Motor neuron (in vitro differentiated cells): ENCODE measurements around the gene CNNM3. TPM values are rescaled to one million over a fixed set of nuclear protein-coding genes. Genes with fewer than 3 reads are reported as not detected.

Experiments used
- ATAC-seq, 8 experiments: fragments of 200-7000 bp; cut with Tn5 transposase; replicated peaks in 6 of 8; 2 replicates each; pipeline ENCODE4 v1.8.0; 2021; ENCODE audit warnings: mild to moderate bottlenecking in 8 of 8, moderate library complexity in 8 of 8
- H3K27ac ChIP-seq, 2 donors: fragments of 250-450 bp; sonication (Bioruptor Pico); 2 replicates each; pipeline ENCODE4 v1.9.0; 2021; ENCODE audit warnings: antibody characterized with exemption in 2 of 2, mild to moderate bottlenecking in 2 of 2, moderate library complexity in 1 of 2
- H3K4me1 ChIP-seq, 2 donors: fragments of 250-450 bp; sonication (Bioruptor Pico); replicated peaks in 1 of 2; 2 replicates each; pipeline ENCODE4 v1.6.1; 2021; ENCODE audit warnings: antibody characterized with exemption in 2 of 2, mild to moderate bottlenecking in 2 of 2, moderate library complexity in 1 of 2
- H3K4me3 ChIP-seq, 5 donors: fragments of 250-450 bp; sonication (Bioruptor Pico); 2 replicates each; pipeline ENCODE4 v1.9.0; 2021; ENCODE audit warnings: antibody characterized with exemption in 5 of 5, mild to moderate bottlenecking in 5 of 5, moderate library complexity in 4 of 5
- WGBS, 10 experiments: fragments of 450-650 bp; shearing (Covaris generic); methylation state at CpG; one replicate each; pipeline ENCODE4 v1.0.0; 2022; 5-methylcytosine and 5-hydroxymethylcytosine counted together
- in situ Hi-C, 9 experiments: fragments of 400-800 bp; cut with MboI; loops; one replicate each; pipeline ENCODE4 v1.15.0; 2021; ENCODE audit warnings: low sequenced_read_pairs in 9 of 9, low pct_unique_long_range_greater_than_20kb in 2 of 9; ENCODE audit not compliant: unreplicated experiment in 9 of 9
- total RNA-seq, 8 experiments: library from RNA; unstranded; fragments of 300-600 nt; gene quantifications; 2 replicates each; pipeline versions ENCODE4 v1.2.3 to v1.2.4, GENCODE V29; 2022

CNNM3 gene
- total RNA-seq, 8 experiments from 2014 or later = 6.0 to 19.6 (median 9.3) TPM

DNA sequence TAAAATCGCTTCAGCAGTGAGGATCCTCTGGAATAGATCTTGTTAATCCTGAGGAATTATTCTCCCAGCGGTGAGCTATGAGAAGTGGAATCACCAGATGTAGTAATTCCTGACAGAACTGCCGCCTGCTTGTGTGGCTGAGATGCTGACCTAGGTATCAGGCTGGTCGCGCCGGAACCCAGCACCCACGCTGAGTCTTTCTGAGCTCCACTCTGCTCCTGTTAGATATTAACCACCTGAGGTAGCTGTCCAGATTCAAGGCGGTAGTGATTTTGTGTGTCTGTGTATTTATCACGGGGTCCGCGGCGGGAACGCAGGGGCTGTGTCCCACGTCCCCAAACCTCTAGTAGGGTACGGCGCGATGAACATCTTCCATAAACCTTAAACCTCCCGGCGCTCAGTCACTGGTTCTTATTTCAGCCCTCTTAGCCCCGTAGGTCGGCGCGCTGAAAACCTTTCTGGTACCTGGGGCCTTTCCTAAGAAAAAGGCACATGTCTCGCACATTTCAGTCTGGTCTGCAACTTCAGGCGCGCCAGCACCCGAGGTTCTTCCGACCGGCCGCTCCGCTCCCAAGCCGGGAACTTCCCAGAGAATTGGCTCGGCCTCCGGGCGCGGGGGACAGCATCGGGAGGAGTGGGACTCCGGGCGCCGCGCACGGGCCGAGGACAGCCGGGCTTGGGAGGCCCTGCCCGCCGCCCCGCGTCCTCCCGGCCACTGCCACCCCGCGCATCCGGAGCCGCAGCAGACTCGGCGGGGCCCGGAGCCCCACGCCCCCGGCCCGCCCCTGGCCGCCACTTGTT is 542 bp upstream of the CNNM3 start:
- peak in 4 of 8 experiments; percentile 0 to 23 (median 12) for ATAC-seq
- peaks cover 16 to 28% of the 10 kb centered on the region in 2 donors for H3K4me1 ChIP-seq

DNA sequence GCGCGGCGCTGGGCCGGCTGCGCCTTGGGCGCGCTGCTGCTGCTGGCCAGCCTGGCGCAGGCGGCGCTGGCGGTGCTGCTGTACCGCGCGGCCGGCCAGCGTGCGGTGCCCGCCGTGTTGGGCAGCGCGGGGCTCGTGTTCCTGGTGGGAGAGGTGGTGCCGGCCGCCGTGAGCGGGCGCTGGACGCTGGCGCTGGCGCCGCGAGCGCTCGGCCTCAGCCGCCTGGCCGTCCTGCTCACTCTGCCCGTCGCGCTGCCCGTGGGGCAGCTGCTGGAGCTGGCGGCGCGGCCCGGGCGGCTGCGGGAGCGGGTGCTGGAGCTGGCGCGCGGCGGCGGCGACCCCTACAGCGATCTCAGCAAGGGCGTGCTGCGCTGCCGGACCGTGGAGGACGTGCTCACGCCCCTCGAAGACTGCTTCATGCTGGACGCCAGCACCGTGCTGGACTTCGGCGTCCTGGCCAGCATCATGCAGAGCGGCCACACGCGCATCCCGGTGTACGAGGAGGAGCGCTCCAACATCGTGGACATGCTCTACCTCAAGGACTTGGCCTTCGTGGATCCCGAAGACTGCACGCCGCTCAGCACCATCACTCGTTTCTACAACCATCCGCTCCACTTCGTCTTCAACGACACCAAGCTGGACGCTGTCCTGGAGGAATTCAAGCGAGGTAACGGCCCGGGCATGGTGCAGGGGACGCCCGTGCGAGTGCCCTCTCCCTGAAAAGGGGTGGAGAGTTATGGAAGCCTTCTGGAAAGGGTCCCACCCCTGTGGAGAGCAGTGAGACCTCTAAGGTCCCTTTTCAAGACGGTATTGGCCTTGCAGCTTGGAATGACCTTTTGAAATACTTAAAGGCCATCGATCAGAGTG is 1.0 kb downstream of the CNNM3 start:
- peak in 6 of 8 experiments; percentile 0 to 42 (median 1) for ATAC-seq
- in situ Hi-C loops = no loop called here
- Histone ChIP-seq H3K4me1 (peaks cover 16 to 37% of the 10 kb centered on the region in 2 donors), H3K27ac (peak overlapping the region; percentile 83 to 90), H3K4me3 (peak overlapping the region; percentile 59 to 88 (median 65))
- WGBS, 10 experiments = 0 to 2% (median 0%) methylated on average over 4 to 21 of the region's 89 CpGs; no CpG with 5 or more reads in 4 of the 10 experiments

More for the DNA sequence above, 542 bp upstream of the CNNM3 start:
- Histone ChIP-seq H3K27ac (peak overlapping the region in 1 of 2 donors; percentile 4), H3K4me3 (peak overlapping the region; percentile 59 to 88 (median 65))
- in situ Hi-C loops = no loop called here
- 0 to 20% (median 2%) methylated on average over 1 to 22 of the region's 60 CpGs; no CpG with 5 or more reads in 3 of the 10 experiments for WGBS, 10 experiments

DNA sequence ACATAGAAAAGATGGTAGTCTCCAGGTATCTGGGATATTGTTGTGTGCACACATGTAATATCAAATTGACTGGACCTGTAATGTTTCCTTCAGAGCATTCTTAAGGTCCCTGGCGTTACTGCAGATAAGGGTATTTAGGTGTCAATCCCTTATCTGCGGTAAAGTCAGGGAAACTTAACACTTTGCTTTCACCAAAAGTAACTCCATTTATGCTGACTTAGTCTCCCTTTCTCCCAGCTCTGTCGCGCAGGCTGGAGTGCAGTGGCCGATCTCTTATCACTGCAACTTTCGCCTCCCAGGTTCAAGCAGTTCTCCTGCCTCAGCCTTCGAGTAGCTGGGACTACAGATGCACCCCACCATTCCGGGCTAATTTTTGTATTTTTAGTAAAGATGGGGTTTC is 1.8 kb downstream of the CNNM3 start:
- H3K27ac ChIP-seq = no peak overlapping the region
- in situ Hi-C loops = no loop called here
- peaks cover 16 to 37% of the 10 kb centered on the region in 2 donors for H3K4me1 ChIP-seq
- ATAC-seq = no peak
- WGBS, 10 experiments = 40 to 94% (median 80%) methylated on average over 1 to 8 of the region's 8 CpGs; no CpG with 5 or more reads in 3 of the 10 experiments
- peak overlapping the region; percentile 59 to 88 (median 65) for H3K4me3 ChIP-seq

DNA sequence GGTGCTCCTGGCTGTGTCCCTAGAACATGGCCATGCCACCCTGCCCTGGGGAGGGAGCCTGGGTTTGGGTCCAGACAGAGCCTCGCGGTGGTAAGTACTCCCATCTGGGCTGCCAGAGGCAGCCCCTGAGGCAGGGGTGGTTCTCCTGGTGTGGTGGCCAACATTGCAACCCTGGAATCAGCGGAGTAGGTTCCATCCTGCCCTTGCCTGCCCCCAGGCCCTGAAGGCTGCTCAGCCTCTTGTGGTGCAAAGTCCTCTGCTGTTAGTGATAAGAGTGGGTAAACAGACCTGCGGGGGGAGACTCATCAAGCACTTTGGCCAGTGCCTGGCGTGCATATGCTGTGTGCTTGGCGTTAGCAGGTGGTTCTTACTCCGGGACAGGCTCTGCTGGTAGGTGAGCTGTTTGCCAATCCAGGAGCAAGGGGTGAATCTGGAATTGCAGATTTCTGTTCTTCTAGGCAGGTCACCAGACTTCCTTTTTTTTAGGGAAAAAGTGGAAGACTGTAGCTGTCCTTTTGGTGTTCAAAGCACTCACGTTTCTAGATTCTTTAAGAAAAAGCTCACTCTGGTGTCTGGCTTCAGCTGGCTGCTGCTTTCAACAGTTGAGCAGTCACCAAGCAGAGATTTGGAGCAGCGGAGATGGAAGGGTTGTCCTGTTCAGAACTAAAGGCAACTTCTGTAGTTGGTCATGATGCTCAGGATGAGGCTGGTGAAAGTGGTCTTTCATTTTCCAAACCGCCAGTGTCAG is 3.2 kb downstream of the CNNM3 start:
- Histone ChIP-seq H3K4me1 (peaks cover 16 to 37% of the 10 kb centered on the region in 2 donors), H3K27ac (no peak overlapping the region), H3K4me3 (no peak overlapping the region)
- in situ Hi-C loops = no loop called here
- WGBS, 10 experiments = 0 to 100% (median 83%) methylated on average over 1 to 6 of the region's 10 CpGs; no CpG with 5 or more reads in 2 of the 10 experiments
- ATAC-seq = no peak

DNA sequence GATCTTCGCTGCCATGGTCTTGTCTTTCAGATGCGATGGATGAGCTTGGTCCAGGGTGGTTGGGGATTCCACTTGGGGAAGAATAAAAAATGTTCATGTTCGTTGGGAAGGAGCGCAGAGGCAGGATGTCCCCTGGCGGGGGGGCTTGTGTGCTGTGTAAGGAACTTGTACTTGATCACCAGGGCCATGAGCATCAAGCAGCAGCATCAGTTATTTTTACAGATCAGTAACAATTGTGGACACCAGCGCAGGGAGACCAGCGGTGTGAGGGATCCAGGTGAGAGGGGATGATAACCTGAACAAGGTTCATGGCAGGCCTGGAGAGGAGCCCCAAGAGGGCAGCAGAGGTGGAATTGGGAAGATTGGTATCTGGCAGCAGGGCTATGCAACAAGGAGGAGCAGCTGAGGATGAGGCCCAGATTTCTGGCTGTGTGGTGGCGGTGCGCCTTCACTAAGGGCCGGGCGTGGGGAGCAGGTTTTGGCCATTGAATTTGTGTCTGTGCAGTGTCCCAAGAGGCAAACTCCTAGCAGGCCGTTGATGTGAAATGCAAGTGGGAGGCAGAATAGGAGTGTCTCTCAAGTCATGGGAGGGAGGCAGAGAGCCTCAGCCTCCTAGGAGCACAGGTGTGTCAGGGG is 3.9 kb downstream of the CNNM3 start:
- Histone ChIP-seq H3K4me3 (no peak overlapping the region), H3K4me1 (peaks cover 16 to 37% of the 10 kb centered on the region in 2 donors), H3K27ac (no peak overlapping the region)
- in situ Hi-C loops = no loop called here
- ATAC-seq = no peak
- 50 to 100% (median 90%) methylated on average over 2 to 10 of the region's 12 CpGs; no CpG with 5 or more reads in 2 of the 10 experiments for WGBS, 10 experiments

DNA sequence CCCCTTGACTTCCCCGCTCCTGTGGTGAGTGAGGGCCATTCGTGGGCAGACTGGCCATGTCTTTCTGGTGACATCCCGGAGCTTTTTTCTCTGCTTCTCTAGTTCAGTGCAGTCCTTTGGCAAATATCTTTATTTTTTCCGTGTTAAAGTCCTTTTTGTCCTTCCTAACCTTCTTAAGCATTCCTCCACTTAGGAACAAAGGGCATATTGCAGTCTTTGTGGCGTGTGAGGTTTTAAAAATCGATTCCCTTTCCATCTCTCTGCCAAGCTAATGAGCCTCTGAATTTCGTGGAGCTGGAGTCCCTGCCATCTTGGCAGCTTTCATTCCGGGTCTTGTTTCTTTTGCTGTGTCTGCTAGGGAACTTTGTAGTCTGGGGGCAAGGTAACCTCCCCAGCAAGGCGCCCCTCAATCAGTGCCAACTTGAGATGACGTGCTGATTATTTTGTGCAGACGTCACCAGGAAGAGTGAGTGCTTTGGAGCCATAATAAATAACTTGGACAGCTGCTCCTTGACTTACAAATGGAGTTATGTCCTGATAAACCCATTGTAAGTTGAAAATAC is 5.1 kb downstream of the CNNM3 start:
- Histone ChIP-seq H3K4me3 (no peak overlapping the region), H3K4me1 (peaks cover 16 to 37% of the 10 kb centered on the region in 2 donors), H3K27ac (no peak overlapping the region)
- in situ Hi-C loops = no loop called here
- WGBS, 10 experiments = 76 to 90% (median 80%) methylated on average over 2 to 9 of the region's 11 CpGs; no CpG with 5 or more reads in 1 of the 10 experiments
- no peak for ATAC-seq

DNA sequence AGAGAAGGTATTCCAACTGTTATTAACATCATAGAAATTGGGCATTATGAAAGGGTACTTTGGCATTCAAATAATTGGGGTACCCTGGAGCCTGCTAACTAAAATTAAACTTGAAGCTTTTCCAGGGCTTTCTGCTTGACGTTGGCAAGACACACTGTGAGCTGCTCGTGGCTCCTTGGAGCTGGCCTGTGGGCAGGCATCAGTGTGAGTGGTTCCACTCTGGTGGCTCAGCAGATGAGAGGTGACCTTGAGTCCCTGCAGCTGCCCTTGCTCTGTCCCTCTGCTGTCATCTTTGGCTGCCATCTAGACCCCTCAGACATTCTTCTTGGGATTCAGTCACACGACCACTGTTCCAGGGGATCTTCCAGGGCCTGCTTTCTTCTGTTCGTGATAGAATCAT is 6.7 kb downstream of the CNNM3 start:
- Histone ChIP-seq H3K4me3 (no peak overlapping the region), H3K27ac (no peak overlapping the region), H3K4me1 (peaks cover 14 to 32% of the 10 kb centered on the region in 2 donors)
- ATAC-seq = no peak
- WGBS, 10 experiments = 71 to 100% (median 96%) methylated on average over 1 to 4 of the region's 4 CpGs; no CpG with 5 or more reads in 5 of the 10 experiments
- in situ Hi-C loops = no loop called here

DNA sequence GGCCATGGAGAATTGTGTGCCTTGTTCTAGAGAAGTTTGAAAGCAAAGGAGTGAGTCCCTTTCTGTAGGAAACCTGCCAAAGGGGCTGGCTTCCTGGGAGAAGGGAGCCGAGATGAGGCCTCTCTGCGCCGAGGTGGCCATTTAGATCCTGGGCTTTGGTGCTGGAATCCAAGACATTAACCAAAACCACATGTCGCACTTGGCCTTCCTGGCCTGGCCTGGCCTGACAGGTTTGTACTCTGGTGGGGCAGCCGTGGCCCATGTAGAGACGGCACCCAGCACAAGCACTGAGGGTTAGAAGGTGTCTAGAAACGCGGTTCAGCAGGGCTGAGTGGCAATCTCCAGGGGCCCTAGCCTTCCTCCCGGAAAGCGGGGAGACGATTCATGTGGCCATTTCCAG is 7.1 kb downstream of the CNNM3 start:
- in situ Hi-C loops = no loop called here
- Histone ChIP-seq H3K4me1 (peaks cover 10 to 28% of the 10 kb centered on the region in 2 donors), H3K4me3 (no peak overlapping the region), H3K27ac (no peak overlapping the region)
- 20 to 100% (median 90%) methylated on average over 1 to 7 of the region's 11 CpGs; no CpG with 5 or more reads in 3 of the 10 experiments for WGBS, 10 experiments
- ATAC-seq = no peak

DNA sequence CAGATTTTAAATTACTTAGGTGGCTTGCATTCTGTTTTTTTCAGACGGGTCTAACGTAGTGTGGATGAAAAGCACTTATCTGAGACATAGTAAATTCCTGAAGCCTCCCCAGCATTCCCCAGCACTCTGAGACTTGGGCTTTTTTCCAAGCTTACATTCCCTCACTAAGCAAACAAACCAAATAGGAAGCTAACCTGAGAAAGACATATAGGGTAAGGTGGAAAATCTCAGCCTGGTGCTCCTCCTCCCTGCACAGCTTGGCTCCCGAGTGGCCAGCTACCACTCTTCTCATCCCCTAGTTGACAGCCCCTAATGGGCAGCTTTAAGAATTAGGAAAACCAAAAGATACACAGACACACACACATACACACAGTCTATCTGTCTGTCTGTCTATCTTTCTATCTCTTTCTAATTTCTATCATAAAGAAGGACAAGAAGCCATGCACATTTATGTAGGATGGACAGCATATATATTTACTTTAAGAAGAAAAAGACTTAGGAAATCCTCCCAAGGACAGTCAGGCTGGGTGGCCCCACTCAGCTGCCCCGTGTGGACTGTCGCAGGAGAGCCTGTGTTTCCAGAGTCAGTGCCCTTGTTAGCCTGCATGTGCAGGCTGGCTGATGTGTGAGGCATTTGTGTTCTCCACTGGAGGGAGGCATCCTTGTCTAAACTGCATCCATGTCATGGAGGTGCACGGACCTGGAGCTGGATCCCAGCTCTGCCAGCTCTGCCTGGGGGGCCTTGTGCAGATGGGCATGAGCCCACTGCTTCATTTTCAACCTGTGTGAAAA is 8.2 kb downstream of the CNNM3 start:
- in situ Hi-C loops = no loop called here
- WGBS, 10 experiments = 58 to 100% (median 90%) methylated on average over 1 to 4 of the region's 6 CpGs; no CpG with 5 or more reads in 4 of the 10 experiments
- peak in 2 of 8 experiments; percentile 32 to 45 for ATAC-seq
- H3K4me1 ChIP-seq = peaks cover 0 to 17% of the 10 kb centered on the region in 2 donors
- H3K4me3 ChIP-seq = no peak overlapping the region
- H3K27ac ChIP-seq = no peak overlapping the region

DNA sequence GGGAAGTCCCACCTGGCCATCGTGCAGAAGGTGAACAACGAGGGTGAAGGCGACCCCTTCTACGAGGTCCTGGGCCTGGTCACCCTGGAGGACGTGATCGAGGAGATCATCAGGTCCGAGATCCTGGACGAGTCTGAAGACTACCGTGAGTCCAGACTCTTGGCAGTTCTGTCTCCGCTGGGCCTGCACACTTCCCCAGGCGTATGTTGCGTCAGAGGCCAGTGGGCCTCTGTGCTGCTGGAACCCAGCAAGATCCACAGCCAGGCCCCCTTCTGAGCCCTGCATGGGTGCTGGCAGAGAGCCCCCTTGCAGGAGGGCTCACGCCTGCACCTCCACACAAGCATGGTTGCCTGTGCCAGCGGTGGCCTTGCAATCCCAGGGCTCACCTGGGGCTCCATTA is 9.0 kb downstream of the CNNM3 start:
- no peak overlapping the region for H3K4me3 ChIP-seq
- in situ Hi-C loops = no loop called here
- peaks cover 0 to 11% of the 10 kb centered on the region in 2 donors for H3K4me1 ChIP-seq
- 88 to 100% (median 94%) methylated on average over 1 to 6 of the region's 14 CpGs; no CpG with 5 or more reads in 4 of the 10 experiments for WGBS, 10 experiments
- no peak for ATAC-seq
- H3K27ac ChIP-seq = no peak overlapping the region

DNA sequence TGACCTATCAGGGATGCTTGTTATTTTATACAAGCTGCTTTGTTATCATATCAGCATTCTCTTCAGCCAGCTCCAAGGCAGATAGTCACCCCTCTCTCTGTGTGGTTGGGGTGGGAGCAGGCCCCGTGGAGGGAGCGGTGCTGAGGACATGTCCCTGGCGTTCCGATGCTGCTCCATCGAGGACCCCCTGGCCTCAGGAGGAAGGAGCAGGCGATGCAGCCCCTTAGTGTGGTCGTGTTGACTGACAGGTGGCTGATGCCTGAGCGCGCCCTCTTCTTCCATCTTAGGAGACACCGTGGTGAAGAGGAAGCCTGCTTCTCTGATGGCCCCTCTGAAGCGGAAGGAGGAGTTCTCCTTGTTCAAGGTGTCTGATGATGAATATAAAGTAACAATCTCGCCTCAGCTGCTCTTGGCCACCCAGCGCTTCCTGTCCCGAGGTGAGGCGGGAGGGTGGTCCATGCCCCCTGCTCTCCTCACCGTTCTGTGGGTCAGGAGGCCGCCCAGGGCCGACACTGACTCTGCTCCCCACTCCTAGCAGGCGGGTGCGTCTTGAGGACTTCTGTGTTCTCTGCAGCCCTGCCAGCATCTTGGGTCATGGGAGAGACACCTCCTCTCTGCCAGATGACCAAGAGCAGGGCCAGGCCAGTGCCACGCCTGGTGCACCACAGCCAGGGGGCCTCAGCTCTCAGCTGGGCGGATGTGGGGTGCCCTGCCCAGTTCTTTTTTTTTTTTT is 10.6 kb downstream of the CNNM3 start:
- 80 to 100% (median 90%) methylated on average over 1 to 3 of the region's 22 CpGs; no CpG with 5 or more reads in 5 of the 10 experiments for WGBS, 10 experiments
- Histone ChIP-seq H3K4me3 (no peak overlapping the region), H3K4me1 (peaks cover 0 to under 1% of the 10 kb centered on the region in 2 donors), H3K27ac (no peak overlapping the region)
- in situ Hi-C loops = no loop called here
- ATAC-seq = no peak
